Measurements from ENCODE around the gene RALGAPB.

The RALGAPB gene

GRCh38 chr20:38564680-38565079 lies 92.0 kb downstream of the RALGAPB start:
- Mint-ChIP-seq H3K4me3 (no peak overlapping the region), H3K36me3 (peaks cover 7% of the 10 kb centered on the region), H3K27ac (no peak overlapping the region), H3K4me1 (ENCODE audit: low read depth) (no peaks in the 10 kb centered on the region), H3K27me3 (no peaks in the 10 kb centered on the region), H3K9me3 (ENCODE audit: low read depth) (no peaks in the 10 kb centered on the region)

- no peaks in the 10 kb centered on the region for H3K9me3 Mint-ChIP-seq (ENCODE audit: low read depth)
- no peaks in the 10 kb centered on the region for H3K4me1 Mint-ChIP-seq (ENCODE audit: low read depth)
- H3K4me3 Mint-ChIP-seq: no peak overlapping the region
- peaks cover 7% of the 10 kb centered on the region for H3K36me3 Mint-ChIP-seq
- H3K27ac Mint-ChIP-seq: no peak overlapping the region
- H3K27me3 Mint-ChIP-seq: no peaks in the 10 kb centered on the region
Measured at GRCh38 chr20:38566036-38566598, 93.5 kb downstream of the RALGAPB start.

GRCh38 chr20:38569747-38570525 lies 97.3 kb downstream of the RALGAPB start:
- H3K4me3 Mint-ChIP-seq: no peak overlapping the region
- peak overlapping the region; percentile 54 for H3K27ac Mint-ChIP-seq
- no peaks in the 10 kb centered on the region for H3K4me1 Mint-ChIP-seq (ENCODE audit: low read depth)
- H3K27me3 Mint-ChIP-seq: no peaks in the 10 kb centered on the region
- no peaks in the 10 kb centered on the region for H3K9me3 Mint-ChIP-seq (ENCODE audit: low read depth)
- peaks cover 2% of the 10 kb centered on the region for H3K36me3 Mint-ChIP-seq

GRCh38 chr20:38573413-38573812 lies 100.8 kb downstream of the RALGAPB start:
- no peaks in the 10 kb centered on the region for H3K27me3 Mint-ChIP-seq
- H3K27ac Mint-ChIP-seq: no peak overlapping the region
- no peaks in the 10 kb centered on the region for H3K9me3 Mint-ChIP-seq (ENCODE audit: low read depth)
- no peak overlapping the region for H3K4me3 Mint-ChIP-seq
- H3K4me1 Mint-ChIP-seq (ENCODE audit: low read depth): no peaks in the 10 kb centered on the region
- peaks cover 4% of the 10 kb centered on the region for H3K36me3 Mint-ChIP-seq

- Mint-ChIP-seq H3K27me3 (no peaks in the 10 kb centered on the region), H3K27ac (no peak overlapping the region), H3K4me1 (ENCODE audit: low read depth) (no peaks in the 10 kb centered on the region), H3K9me3 (ENCODE audit: low read depth) (no peaks in the 10 kb centered on the region), H3K36me3 (peaks cover 2% of the 10 kb centered on the region), H3K4me3 (no peak overlapping the region)
Measured at GRCh38 chr20:38579219-38579910, 106.7 kb downstream of the RALGAPB start.

GRCh38 chr20:38579921-38580320 lies 107.3 kb downstream of the RALGAPB start:
- H3K27ac Mint-ChIP-seq: no peak overlapping the region
- H3K27me3 Mint-ChIP-seq: no peaks in the 10 kb centered on the region
- H3K36me3 Mint-ChIP-seq: peaks cover 2% of the 10 kb centered on the region

GRCh38 chr20:38581013-38581412 lies 108.4 kb downstream of the RALGAPB start, which contains the start of gene ADIG:
ADIG (plus strand) TSS chr20:38581197; CDS start chr20:38581251, 54 bp downstream.
- H3K4me3 Mint-ChIP-seq: no peak within 1 kb of the TSS
- no peaks in the 10 kb centered on the region for H3K4me1 Mint-ChIP-seq (ENCODE audit: low read depth)
- no peak within 1 kb of the TSS for H3K27ac Mint-ChIP-seq
- H3K27me3 Mint-ChIP-seq: no peaks in the 10 kb centered on the region
- no peaks in the 10 kb centered on the region for H3K9me3 Mint-ChIP-seq (ENCODE audit: low read depth)
- H3K36me3 Mint-ChIP-seq: peaks cover 2% of the 10 kb centered on the region

More at GRCh38 chr20:38579921-38580320, 107.3 kb downstream of the RALGAPB start:
- no peaks in the 10 kb centered on the region for H3K4me1 Mint-ChIP-seq (ENCODE audit: low read depth)
- no peaks in the 10 kb centered on the region for H3K9me3 Mint-ChIP-seq (ENCODE audit: low read depth)
- no peak overlapping the region for H3K4me3 Mint-ChIP-seq

GRCh38 chr20:38581830-38582358 lies 109.3 kb downstream of the RALGAPB start:
- no peaks in the 10 kb centered on the region for H3K9me3 Mint-ChIP-seq (ENCODE audit: low read depth)
- H3K27me3 Mint-ChIP-seq: peaks cover 2% of the 10 kb centered on the region
- no peaks in the 10 kb centered on the region for H3K36me3 Mint-ChIP-seq
- H3K4me3 Mint-ChIP-seq: no peak overlapping the region
- H3K27ac Mint-ChIP-seq: no peak overlapping the region
- H3K4me1 Mint-ChIP-seq (ENCODE audit: low read depth): no peaks in the 10 kb centered on the region

- Mint-ChIP-seq H3K9me3 (ENCODE audit: low read depth) (no peaks in the 10 kb centered on the region), H3K4me3 (no peak overlapping the region), H3K27ac (no peak overlapping the region), H3K36me3 (no peaks in the 10 kb centered on the region), H3K27me3 (peaks cover 3% of the 10 kb centered on the region), H3K4me1 (ENCODE audit: low read depth) (no peaks in the 10 kb centered on the region)
Measured at GRCh38 chr20:38583306-38583705, 110.7 kb downstream of the RALGAPB start.

- H3K9me3 Mint-ChIP-seq (ENCODE audit: low read depth): no peaks in the 10 kb centered on the region
- H3K4me1 Mint-ChIP-seq (ENCODE audit: low read depth): no peaks in the 10 kb centered on the region
- H3K4me3 Mint-ChIP-seq: no peak overlapping the region
- peaks cover 3% of the 10 kb centered on the region for H3K27me3 Mint-ChIP-seq
- no peak overlapping the region for H3K27ac Mint-ChIP-seq
- no peaks in the 10 kb centered on the region for H3K36me3 Mint-ChIP-seq
Measured at GRCh38 chr20:38584099-38584763, 111.6 kb downstream of the RALGAPB start.

GRCh38 chr20:38585404-38586180 lies 112.9 kb downstream of the RALGAPB start:
- Mint-ChIP-seq H3K27me3 (peaks cover 3% of the 10 kb centered on the region), H3K4me3 (no peak overlapping the region), H3K4me1 (ENCODE audit: low read depth) (no peaks in the 10 kb centered on the region)

GRCh38 chr20:38586181-38586525 lies 113.5 kb downstream of the RALGAPB start:
- Mint-ChIP-seq H3K4me1 (ENCODE audit: low read depth) (no peaks in the 10 kb centered on the region), H3K27me3 (peaks cover 3% of the 10 kb centered on the region), H3K36me3 (no peaks in the 10 kb centered on the region), H3K9me3 (ENCODE audit: low read depth) (no peaks in the 10 kb centered on the region), H3K27ac (no peak overlapping the region), H3K4me3 (no peak overlapping the region)

More at GRCh38 chr20:38585404-38586180, 112.9 kb downstream of the RALGAPB start:
- no peaks in the 10 kb centered on the region for H3K36me3 Mint-ChIP-seq
- H3K27ac Mint-ChIP-seq: no peak overlapping the region
- H3K9me3 Mint-ChIP-seq (ENCODE audit: low read depth): no peaks in the 10 kb centered on the region

GRCh38 chr20:38588303-38588702 lies 115.7 kb downstream of the RALGAPB start:
- H3K36me3 Mint-ChIP-seq: no peaks in the 10 kb centered on the region
- peaks cover 3% of the 10 kb centered on the region for H3K27me3 Mint-ChIP-seq
- H3K9me3 Mint-ChIP-seq (ENCODE audit: low read depth): no peaks in the 10 kb centered on the region
- H3K27ac Mint-ChIP-seq: no peak overlapping the region
- no peak overlapping the region for H3K4me3 Mint-ChIP-seq
- H3K4me1 Mint-ChIP-seq (ENCODE audit: low read depth): no peaks in the 10 kb centered on the region

GRCh38 chr20:38589351-38589750 lies 116.7 kb downstream of the RALGAPB start:
- Mint-ChIP-seq H3K27me3 (peaks cover 3% of the 10 kb centered on the region), H3K9me3 (ENCODE audit: low read depth) (no peaks in the 10 kb centered on the region), H3K36me3 (no peaks in the 10 kb centered on the region), H3K4me1 (ENCODE audit: low read depth) (no peaks in the 10 kb centered on the region), H3K4me3 (no peak overlapping the region), H3K27ac (no peak overlapping the region)
